B cell (primary cell): ENCODE results near the gene WDR27.

Experiments used
- CTCF ChIP-seq: fragments of 200-600 bp; IDR thresholded peaks from one replicate; pipeline ENCODE4 v1.8.0; 2022; ENCODE audit warnings: antibody characterized with exemption, mild to moderate bottlenecking
- EZH2 ChIP-seq: IDR thresholded peaks from 2 replicates; pipeline ENCODE4 v1.6.1; 2012; ENCODE audit warnings: borderline replicate concordance, low read depth, mild to moderate bottlenecking, moderate library complexity, low read length; ENCODE audit not compliant: insufficient read depth, poor library complexity, severe bottlenecking

DNA sequence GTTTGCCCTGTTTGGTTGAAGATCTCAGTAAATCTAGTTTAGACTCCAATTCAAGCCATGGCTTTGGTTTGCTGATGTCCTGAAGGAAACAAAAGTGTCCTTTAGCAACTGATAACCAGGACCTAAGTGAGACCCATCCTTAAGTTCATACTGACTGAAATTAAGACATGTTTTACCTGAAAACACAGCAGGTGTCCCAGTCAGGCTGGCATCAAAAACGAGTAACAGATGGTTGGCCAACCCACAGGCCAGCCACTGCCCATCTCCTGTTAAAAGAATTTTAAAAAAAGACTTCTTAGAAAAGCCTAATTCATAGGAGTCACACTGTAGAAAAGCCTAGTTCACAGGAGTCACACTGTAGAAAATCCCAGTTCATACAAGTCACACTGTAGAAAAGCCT is 58.3 kb downstream of the WDR27 start:
- TF ChIP-seq CTCF, result no peak
- no peak for TF ChIP-seq EZH2
